SH-SY5Y (cell line): ENCODE measurements around the gene RASAL3.

Experiments
- GATA2 ChIP-seq: IDR thresholded peaks from 2 replicates; pipeline ENCODE4 v1.6.1; 2011; ENCODE audit warnings: mild to moderate bottlenecking, low read depth, low read length
- GATA3 ChIP-seq: IDR thresholded peaks from 2 replicates; pipeline ENCODE4 v1.6.1; 2011; ENCODE audit warnings: low read depth, mild to moderate bottlenecking, low read length, moderate library complexity

DNA sequence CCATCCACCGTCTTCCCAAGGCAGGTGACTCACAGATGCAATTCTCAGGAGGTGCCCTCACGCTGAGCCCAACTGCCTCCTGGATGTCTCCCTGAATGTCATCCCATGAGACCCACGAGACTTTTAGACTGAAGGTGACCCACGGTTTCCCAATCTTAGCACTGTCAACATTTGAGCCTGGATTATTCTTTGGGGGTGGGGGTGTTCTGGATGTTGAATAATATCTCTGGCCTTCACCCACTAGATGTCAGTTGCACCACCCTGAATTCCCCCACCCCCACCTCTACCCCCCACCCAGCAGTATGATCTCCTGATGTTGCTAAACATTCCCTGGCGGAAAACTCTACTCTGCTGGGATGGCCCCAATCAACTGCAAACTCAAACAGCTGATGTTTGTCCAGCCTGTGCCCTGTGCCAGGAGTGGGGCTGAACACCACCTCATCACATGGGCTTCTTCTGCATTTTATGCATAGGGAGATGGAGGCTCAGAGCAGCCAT lies 41.8 kb upstream of the RASAL3 start:
- TF ChIP-seq GATA2 (no peak), GATA3 (no peak)
